Measurements from ENCODE around the gene CYP4F8.

The CYP4F8 gene

GRCh38 chr19:15622991-15623390 lies 8.0 kb downstream of the CYP4F8 start:
- no peaks in the 10 kb centered on the region for H3K36me3 ChIP-seq (ENCODE audit: control insufficient read depth in 1 of 2, insufficient read depth in 2 of 2, low read depth in 1 of 2, low read length in 2 of 2)
- H2BK120ac ChIP-seq (ENCODE audit: low read depth, low read length) = no peak overlapping the region
- no peak overlapping the region for H2BK12ac ChIP-seq (ENCODE audit: low read length in 2 of 2)
- H3K4me2 ChIP-seq (ENCODE audit: low read length, poor library complexity, severe bottlenecking) = no peak overlapping the region
- H2AK5ac ChIP-seq (ENCODE audit: low read length, severe bottlenecking) = no peak overlapping the region
- H2BK5ac ChIP-seq (ENCODE audit: low read depth, low read length, poor library complexity, severe bottlenecking) = no peak overlapping the region
- no peak overlapping the region for H4K8ac ChIP-seq (ENCODE audit: low read length)
- H3K14ac ChIP-seq (ENCODE audit: low read length in 2 of 2) = no peak overlapping the region
- no peak overlapping the region for H4K91ac ChIP-seq (ENCODE audit: low read length)
- H3K9ac ChIP-seq (ENCODE audit: low read length) = no peak overlapping the region
- H2BK15ac ChIP-seq (ENCODE audit: low read depth, poor library complexity, severe bottlenecking) = no peak overlapping the region
- no peak overlapping the region for H3K27ac ChIP-seq (ENCODE audit: low read length, poor library complexity, severe bottlenecking)
- WGBS = 62% methylated on average over 11 of the region's 11 CpGs
- no peak for DNase-seq
- H3K4me1 ChIP-seq (ENCODE audit: control insufficient read depth, insufficient read depth, low read depth, low read length) = no peaks in the 10 kb centered on the region
- no peak overlapping the region for H3K18ac ChIP-seq (ENCODE audit: low read depth in 1 of 2, low read length in 2 of 2)
- H3K23ac ChIP-seq (ENCODE audit: low read length in 2 of 2) = no peak overlapping the region
- H3K4me3 ChIP-seq (ENCODE audit: insufficient read depth in 1 of 2, low read depth in 1 of 2, low read length in 2 of 2) = no peak overlapping the region
- H2AFZ ChIP-seq (ENCODE audit: low read depth, low read length) = no peak overlapping the region
- no peaks in the 10 kb centered on the region for H3K9me3 ChIP-seq (ENCODE audit: control insufficient read depth, low read length)
- peaks cover 0 to 10% of the 10 kb centered on the region in 2 experiments for H3K27me3 ChIP-seq (ENCODE audit: control insufficient read depth in 1 of 2, insufficient read depth in 1 of 2, low read length in 2 of 2)
- H3K79me1 ChIP-seq (replicated peaks; ENCODE audit: low read length, poor library complexity, severe bottlenecking) = no peaks in the 10 kb centered on the region
- no peak overlapping the region for H3K4ac ChIP-seq (ENCODE audit: low read depth in 1 of 2, low read length in 2 of 2)

- Histone ChIP-seq H4K91ac (ENCODE audit: low read length) (no peak overlapping the region), H3K23ac (ENCODE audit: low read length in 2 of 2) (no peak overlapping the region), H2BK5ac (ENCODE audit: low read depth, low read length, poor library complexity, severe bottlenecking) (no peak overlapping the region), H3K4me1 (ENCODE audit: control insufficient read depth, insufficient read depth, low read depth, low read length) (no peaks in the 10 kb centered on the region), H3K27me3 (ENCODE audit: control insufficient read depth in 1 of 2, insufficient read depth in 1 of 2, low read length in 2 of 2) (peaks cover 0 to 16% of the 10 kb centered on the region in 2 experiments), H2AK5ac (ENCODE audit: low read length, severe bottlenecking) (no peak overlapping the region), H3K79me1 (replicated peaks; ENCODE audit: low read length, poor library complexity, severe bottlenecking) (no peaks in the 10 kb centered on the region), H3K9me3 (ENCODE audit: control insufficient read depth, low read length) (no peaks in the 10 kb centered on the region), H3K4me3 (ENCODE audit: insufficient read depth in 1 of 2, low read depth in 1 of 2, low read length in 2 of 2) (no peak overlapping the region), H3K9ac (ENCODE audit: low read length) (no peak overlapping the region), H3K4me2 (ENCODE audit: low read length, poor library complexity, severe bottlenecking) (no peak overlapping the region), H2BK15ac (ENCODE audit: low read depth, poor library complexity, severe bottlenecking) (no peak overlapping the region), H2BK120ac (ENCODE audit: low read depth, low read length) (no peak overlapping the region), H4K8ac (ENCODE audit: low read length) (no peak overlapping the region), H3K14ac (ENCODE audit: low read length in 2 of 2) (no peak overlapping the region), H3K36me3 (ENCODE audit: control insufficient read depth in 1 of 2, insufficient read depth in 2 of 2, low read depth in 1 of 2, low read length in 2 of 2) (no peaks in the 10 kb centered on the region), H2AFZ (ENCODE audit: low read depth, low read length) (no peak overlapping the region), H3K27ac (ENCODE audit: low read length, poor library complexity, severe bottlenecking) (no peak overlapping the region), H2BK12ac (ENCODE audit: low read length in 2 of 2) (no peak overlapping the region), H3K18ac (ENCODE audit: low read depth in 1 of 2, low read length in 2 of 2) (no peak overlapping the region), H3K4ac (ENCODE audit: low read depth in 1 of 2, low read length in 2 of 2) (no peak overlapping the region)
- 57% methylated on average over 9 of the region's 9 CpGs for WGBS
- no peak for DNase-seq
Measured at GRCh38 chr19:15623711-15624318, 8.8 kb downstream of the CYP4F8 start.

GRCh38 chr19:15628236-15629002 lies 13.4 kb downstream of the CYP4F8 start:
- DNase-seq = no peak
- H2BK12ac ChIP-seq (ENCODE audit: low read length in 2 of 2) = no peak overlapping the region
- no peak overlapping the region for H4K8ac ChIP-seq (ENCODE audit: low read length)
- H3K14ac ChIP-seq (ENCODE audit: low read length in 2 of 2) = no peak overlapping the region
- no peak overlapping the region for H3K27ac ChIP-seq (ENCODE audit: low read length, poor library complexity, severe bottlenecking)
- 73% methylated on average over 21 of the region's 22 CpGs for WGBS
- no peaks in the 10 kb centered on the region for H3K36me3 ChIP-seq (ENCODE audit: control insufficient read depth in 1 of 2, insufficient read depth in 2 of 2, low read depth in 1 of 2, low read length in 2 of 2)
- no peak overlapping the region for H4K91ac ChIP-seq (ENCODE audit: low read length)
- H3K4me3 ChIP-seq (ENCODE audit: insufficient read depth in 1 of 2, low read depth in 1 of 2, low read length in 2 of 2) = no peak overlapping the region
- no peak overlapping the region for H3K18ac ChIP-seq (ENCODE audit: low read depth in 1 of 2, low read length in 2 of 2)
- H3K79me1 ChIP-seq (replicated peaks; ENCODE audit: low read length, poor library complexity, severe bottlenecking) = no peaks in the 10 kb centered on the region
- H2BK15ac ChIP-seq (ENCODE audit: low read depth, poor library complexity, severe bottlenecking) = no peak overlapping the region
- no peaks in the 10 kb centered on the region for H3K9me3 ChIP-seq (ENCODE audit: control insufficient read depth, low read length)
- H2AFZ ChIP-seq (ENCODE audit: low read depth, low read length) = no peak overlapping the region
- H2BK5ac ChIP-seq (ENCODE audit: low read depth, low read length, poor library complexity, severe bottlenecking) = no peak overlapping the region
- H3K4me1 ChIP-seq (ENCODE audit: control insufficient read depth, insufficient read depth, low read depth, low read length) = no peaks in the 10 kb centered on the region
- H2AK5ac ChIP-seq (ENCODE audit: low read length, severe bottlenecking) = no peak overlapping the region
- no peak overlapping the region for H3K4me2 ChIP-seq (ENCODE audit: low read length, poor library complexity, severe bottlenecking)
- H3K27me3 ChIP-seq (ENCODE audit: control insufficient read depth in 1 of 2, insufficient read depth in 1 of 2, low read length in 2 of 2) = peaks cover 0 to 21% of the 10 kb centered on the region in 2 experiments
- H3K23ac ChIP-seq (ENCODE audit: low read length in 2 of 2) = no peak overlapping the region
- no peak overlapping the region for H3K9ac ChIP-seq (ENCODE audit: low read length)
- no peak overlapping the region for H2BK120ac ChIP-seq (ENCODE audit: low read depth, low read length)
- no peak overlapping the region for H3K4ac ChIP-seq (ENCODE audit: low read depth in 1 of 2, low read length in 2 of 2)

- Histone ChIP-seq H2BK5ac (ENCODE audit: low read depth, low read length, poor library complexity, severe bottlenecking) (no peak overlapping the region), H3K27ac (ENCODE audit: low read length, poor library complexity, severe bottlenecking) (no peak overlapping the region), H3K4me1 (ENCODE audit: control insufficient read depth, insufficient read depth, low read depth, low read length) (no peaks in the 10 kb centered on the region), H3K18ac (ENCODE audit: low read depth in 1 of 2, low read length in 2 of 2) (no peak overlapping the region), H4K8ac (ENCODE audit: low read length) (no peak overlapping the region), H2BK12ac (ENCODE audit: low read length in 2 of 2) (no peak overlapping the region), H2BK120ac (ENCODE audit: low read depth, low read length) (no peak overlapping the region), H3K27me3 (ENCODE audit: control insufficient read depth in 1 of 2, insufficient read depth in 1 of 2, low read length in 2 of 2) (peaks cover 0 to 21% of the 10 kb centered on the region in 2 experiments), H3K9me3 (ENCODE audit: control insufficient read depth, low read length) (no peaks in the 10 kb centered on the region), H3K9ac (ENCODE audit: low read length) (no peak overlapping the region), H3K36me3 (ENCODE audit: control insufficient read depth in 1 of 2, insufficient read depth in 2 of 2, low read depth in 1 of 2, low read length in 2 of 2) (no peaks in the 10 kb centered on the region), H3K4me3 (ENCODE audit: insufficient read depth in 1 of 2, low read depth in 1 of 2, low read length in 2 of 2) (no peak overlapping the region), H4K91ac (ENCODE audit: low read length) (no peak overlapping the region), H3K79me1 (replicated peaks; ENCODE audit: low read length, poor library complexity, severe bottlenecking) (no peaks in the 10 kb centered on the region), H3K4ac (ENCODE audit: low read depth in 1 of 2, low read length in 2 of 2) (no peak overlapping the region), H3K14ac (ENCODE audit: low read length in 2 of 2) (no peak overlapping the region), H2BK15ac (ENCODE audit: low read depth, poor library complexity, severe bottlenecking) (no peak overlapping the region), H3K4me2 (ENCODE audit: low read length, poor library complexity, severe bottlenecking) (no peak overlapping the region), H2AK5ac (ENCODE audit: low read length, severe bottlenecking) (no peak overlapping the region), H2AFZ (ENCODE audit: low read depth, low read length) (no peak overlapping the region), H3K23ac (ENCODE audit: low read length in 2 of 2) (no peak overlapping the region)
- 75% methylated on average over 24 of the region's 25 CpGs for WGBS
- DNase-seq = no peak
Measured at GRCh38 chr19:15629003-15629880, 14.2 kb downstream of the CYP4F8 start.

Measured in mesenchymal stem cell (in vitro differentiated cells and primary cell).